Neural cell (in vitro differentiated cells): ENCODE measurements around the gene FCHSD2. TPM values are rescaled to one million over a fixed set of nuclear protein-coding genes. Genes with fewer than 3 reads are reported as not detected.

Source experiments
- H2AFZ ChIP-seq: fragments of 200-600, 300-800 bp; sonication (generic), shearing (Covaris generic); 2 replicates; pipeline ENCODE4 v1.6.0; 2014; ENCODE audit warnings: low read depth, mild to moderate bottlenecking, antibody characterized with exemption, low read length, moderate library complexity
- H3F3A ChIP-seq: fragments of 200-600 bp; shearing (Covaris generic); 2 replicates; pipeline ENCODE4 v1.6.1; 2016; ENCODE audit warnings: mild to moderate bottlenecking, moderate library complexity, mixed read lengths, antibody characterized with exemption, low read length; ENCODE audit not compliant: insufficient read depth, poor library complexity, severe bottlenecking
- H3K27ac ChIP-seq: fragments of 200-600, 300-800 bp; sonication (generic), shearing (Covaris generic); 2 replicates; pipeline ENCODE4 v1.5.1; 2014; ENCODE audit warnings: mild to moderate bottlenecking, low read length, moderate library complexity
- H3K27me3 ChIP-seq: fragments of 300-800, 200-600 bp; sonication (generic), shearing (Covaris generic); 2 replicates; pipeline ENCODE4 v1.6.0; 2014; ENCODE audit warnings: mild to moderate bottlenecking, low read depth, low read length, moderate library complexity; ENCODE audit not compliant: insufficient read depth
- H3K36me3 ChIP-seq: fragments of 300-800, 200-600 bp; sonication (generic), shearing (Covaris generic); 2 replicates; pipeline ENCODE4 v1.5.1; 2014; ENCODE audit warnings: mild to moderate bottlenecking, antibody characterized with exemption, low read length, moderate library complexity; ENCODE audit not compliant: insufficient read depth
- H3K4me2 ChIP-seq: fragments of 300-800, 200-600 bp; sonication (generic), shearing (Covaris generic); 2 replicates; pipeline ENCODE4 v1.6.0; 2014; ENCODE audit warnings: mild to moderate bottlenecking, low read length
- H3K4me3 ChIP-seq: fragments of 300-800, 200-600 bp; sonication (generic), shearing (Covaris generic); 2 replicates; pipeline ENCODE4 v1.5.1; 2014; ENCODE audit warnings: mild to moderate bottlenecking, low read length, moderate library complexity
- H3K79me2 ChIP-seq: fragments of 200-600 bp; shearing (Covaris generic); replicated peaks from 2 replicates; pipeline ENCODE4 v1.6.0; 2014; ENCODE audit warnings: mild to moderate bottlenecking, low read length, moderate library complexity; ENCODE audit not compliant: insufficient read depth
- H3K9ac ChIP-seq: fragments of 300-800, 200-600 bp; sonication (generic), shearing (Covaris generic); 2 replicates; pipeline ENCODE4 v1.6.1; 2016; ENCODE audit warnings: mild to moderate bottlenecking, low read length, mixed read lengths
- H3K9me2 ChIP-seq: fragments of 200-600 bp; shearing (Covaris generic); 2 replicates; pipeline ENCODE4 v1.6.1; 2016; ENCODE audit warnings: mild to moderate bottlenecking, low read length, mixed read lengths; ENCODE audit not compliant: insufficient read depth
- H3K9me3 ChIP-seq: fragments of 200-600, 300-800 bp; sonication (generic), shearing (Covaris generic); 2 replicates; pipeline ENCODE4 v1.6.1; 2016; ENCODE audit warnings: mild to moderate bottlenecking, mixed run types, low read length, moderate library complexity, mixed read lengths
- H4K20me1 ChIP-seq: fragments of 200-600 bp; shearing (Covaris generic); 2 replicates; pipeline ENCODE4 v1.6.1; 2016; ENCODE audit warnings: mild to moderate bottlenecking, mixed run types; ENCODE audit not compliant: insufficient read depth
- CTCF ChIP-seq: fragments of 450-650 bp; IDR thresholded peaks from 2 replicates; pipeline ENCODE4 v1.5.1; 2014; ENCODE audit warnings: antibody characterized with exemption, mild to moderate bottlenecking, moderate library complexity; ENCODE audit not compliant: poor library complexity, severe bottlenecking
- EP300 ChIP-seq: fragments of 450-650 bp; conservative IDR thresholded peaks from 2 replicates; pipeline ENCODE4 v1.6.1; 2014; ENCODE audit warnings: antibody characterized with exemption, mild to moderate bottlenecking, moderate library complexity; ENCODE audit not compliant: poor library complexity, severe bottlenecking
- EZH2 ChIP-seq: fragments of 200-600, 300-800 bp; shearing (Covaris generic), sonication (generic); IDR thresholded peaks from 2 replicates; pipeline ENCODE4 v1.6.1; 2014; ENCODE audit warnings: antibody characterized with exemption, low read length, borderline replicate concordance, mild to moderate bottlenecking; ENCODE audit not compliant: insufficient read depth, poor library complexity, severe bottlenecking
- MXI1 ChIP-seq: fragments of 450-650 bp; conservative IDR thresholded peaks from 2 replicates; pipeline ENCODE4 v1.6.1; 2014; ENCODE audit warnings: antibody characterized with exemption, mild to moderate bottlenecking; ENCODE audit not compliant: poor library complexity, severe bottlenecking
- POLR2AphosphoS5 ChIP-seq: IDR thresholded peaks from 2 replicates; pipeline ENCODE4 v1.6.1; 2012
- RAD21 ChIP-seq: fragments of 450-650 bp; conservative IDR thresholded peaks from 2 replicates; pipeline ENCODE4 v1.6.1; 2014; ENCODE audit warnings: antibody characterized with exemption, mild to moderate bottlenecking, moderate library complexity
- REST ChIP-seq: IDR thresholded peaks from 2 replicates; pipeline ENCODE4 v1.6.1; 2012; ENCODE audit warnings: borderline replicate concordance
- SMC3 ChIP-seq: fragments of 450-650 bp; conservative IDR thresholded peaks from 2 replicates; pipeline ENCODE4 v1.6.1; 2014; ENCODE audit warnings: antibody characterized with exemption, mild to moderate bottlenecking, moderate library complexity; ENCODE audit not compliant: poor library complexity
- TAF1 ChIP-seq: IDR thresholded peaks from 2 replicates; pipeline ENCODE4 v1.6.1; 2012; ENCODE audit warnings: low read depth
- polyA plus RNA-seq: library from polyadenylated mRNA; depleted of rRNA; stranded (reverse); fragments of >200 nt; gene quantifications from 2 replicates; pipeline ENCODE4 v1.2.3, GENCODE V29; 2014

Gene FCHSD2
- polyA plus RNA-seq, 1 donor from 2014 or later: 40.8 TPM

GRCh38 chr11:73099512-73100266, 42.4 kb downstream of the FCHSD2 start:
- H3K9me2 ChIP-seq: no peaks in the 10 kb centered on the region
- H3K4me3 ChIP-seq: no peak overlapping the region
- no peaks in the 10 kb centered on the region for H3K27me3 ChIP-seq
- no peak overlapping the region for H3K27ac ChIP-seq
- no peaks in the 10 kb centered on the region for H3K9me3 ChIP-seq
- H3K4me2 ChIP-seq: no peak overlapping the region
- TF ChIP-seq EZH2: no peak
- no peak for TF ChIP-seq EP300
- no peak for TF ChIP-seq RAD21
- TF ChIP-seq MXI1: no peak
- TF ChIP-seq POLR2AphosphoS5: no peak
- no peak for TF ChIP-seq SMC3
- TF ChIP-seq REST: no peak
- TF ChIP-seq CTCF: no peak
- no peak for TF ChIP-seq TAF1
- H3K79me2 ChIP-seq: peaks cover 9% of the 10 kb centered on the region
- no peaks in the 10 kb centered on the region for H3K36me3 ChIP-seq
- no peaks in the 10 kb centered on the region for H4K20me1 ChIP-seq
- no peak overlapping the region for H2AFZ ChIP-seq
- H3K9ac ChIP-seq: no peak overlapping the region
- H3F3A ChIP-seq: no peaks in the 10 kb centered on the region

GRCh38 chr11:73095613-73096012, 46.5 kb downstream of the FCHSD2 start:
- no peak overlapping the region for H3K9ac ChIP-seq
- H2AFZ ChIP-seq: no peak overlapping the region
- no peak overlapping the region for H3K4me3 ChIP-seq
- H3K79me2 ChIP-seq: peaks cover 17% of the 10 kb centered on the region
- H3K9me2 ChIP-seq: no peaks in the 10 kb centered on the region
- no peak overlapping the region for H3K27ac ChIP-seq
- H3K27me3 ChIP-seq: no peaks in the 10 kb centered on the region
- no peak overlapping the region for H3K4me2 ChIP-seq
- H4K20me1 ChIP-seq: no peaks in the 10 kb centered on the region
- H3K36me3 ChIP-seq: no peaks in the 10 kb centered on the region
- TF ChIP-seq EP300 (no peak), POLR2AphosphoS5 (no peak), TAF1 (no peak), RAD21 (no peak), EZH2 (no peak), MXI1 (no peak), CTCF (no peak), SMC3 (no peak), REST (no peak)
- H3F3A ChIP-seq: no peaks in the 10 kb centered on the region
- no peaks in the 10 kb centered on the region for H3K9me3 ChIP-seq
